Left ventricle myocardium inferior (tissue), 1 donor: ENCODE data around the gene ZC3H12C. TPM values are rescaled to one million over a fixed set of nuclear protein-coding genes. Genes with fewer than 3 reads are reported as not detected.
"Not testable (repeated sequence)": the region's sequence is repeated elsewhere in the genome, so short reads cannot be mapped to it uniquely, and the experiment has no call there.

Source experiments
- DNase-seq: peaks from one replicate; pipeline ENCODE4 v3.0.0-alpha.2; 2020
- H3K27ac ChIP-seq: fragments of 200-600 bp; replicated peaks from 2 replicates; pipeline ENCODE4 v1.8.0; 2021
- H3K27me3 ChIP-seq: fragments of 200-600 bp; 2 replicates; pipeline ENCODE4 v1.8.0; 2021; ENCODE audit warnings: low read depth
- H3K36me3 ChIP-seq: fragments of 200-600 bp; 2 replicates; pipeline ENCODE4 v1.8.0; 2021
- H3K4me1 ChIP-seq: fragments of 200-600 bp; 2 replicates; pipeline ENCODE4 v1.8.0; 2021
- H3K4me3 ChIP-seq: fragments of 200-600 bp; 2 replicates; pipeline ENCODE4 v1.8.0; 2021; ENCODE audit warnings: mild to moderate bottlenecking, moderate library complexity
- H3K9me3 ChIP-seq: fragments of 200-600 bp; replicated peaks from 2 replicates; pipeline ENCODE4 v1.8.0; 2021
- CTCF ChIP-seq: fragments of 200-600 bp; IDR thresholded peaks from 2 replicates; pipeline ENCODE4 v1.8.0; 2021; ENCODE audit warnings: antibody characterized with exemption, mild to moderate bottlenecking, borderline replicate concordance
- intact Hi-C: fragments of 100-400 bp; cut with micrococcal nuclease; formaldehyde crosslinking; loops from one replicate; pipeline ENCODE4 v1.11.0; 2022
- total RNA-seq: library from RNA; stranded (reverse); fragmentation: NEBNext Ultra II Directional; extraction: Animal tissue kit (Norgen Biotek cat#: 25700); gene quantifications from one replicate; pipeline ENCODE4 v1.2.1, GENCODE V29; 2021
- donor health status: DM: no; HTN: yes; CAD: no; lungs with severe emphysema.

The ZC3H12C gene
- total RNA-seq, 1 donor from 2014 or later = 16.8 TPM

- no peaks in the 10 kb centered on the region for H3K36me3 ChIP-seq
- H3K4me1 ChIP-seq = no peaks in the 10 kb centered on the region
- intact Hi-C loops = no loop called here
- no peaks in the 10 kb centered on the region for H3K9me3 ChIP-seq
- DNase-seq = no peak
- no peak overlapping the region for H3K4me3 ChIP-seq
- TF ChIP-seq CTCF = no peak
- no peaks in the 10 kb centered on the region for H3K27me3 ChIP-seq
- H3K27ac ChIP-seq = no peak overlapping the region
These were observed 106.2 kb downstream of the ZC3H12C start for GRCh38 chr11:110199184-110199981.

- H3K9me3 ChIP-seq = no peaks in the 10 kb centered on the region
- H3K27me3 ChIP-seq = no peaks in the 10 kb centered on the region
- TF ChIP-seq CTCF = no peak
- no peak overlapping the region for H3K4me3 ChIP-seq
- H3K36me3 ChIP-seq = no peaks in the 10 kb centered on the region
- intact Hi-C loops = loop anchor here (2.0 to 5.0 kb wide), 2 partner anchors 167 to 232 kb away; no protein-coding TSS in a partner anchor
- H3K4me1 ChIP-seq = no peaks in the 10 kb centered on the region
- DNase-seq = no peak
- no peak overlapping the region for H3K27ac ChIP-seq
These were observed 107.0 kb downstream of the ZC3H12C start for GRCh38 chr11:110200241-110200640.

GRCh38 chr11:110200836-110201235 is 107.6 kb downstream of the ZC3H12C start:
- Histone ChIP-seq H3K27ac (no peak overlapping the region), H3K9me3 (no peaks in the 10 kb centered on the region), H3K36me3 (no peaks in the 10 kb centered on the region), H3K4me1 (no peaks in the 10 kb centered on the region), H3K27me3 (no peaks in the 10 kb centered on the region), H3K4me3 (no peak overlapping the region)
- DNase-seq = no peak
- intact Hi-C loops = loop anchor here (2.0 to 5.0 kb wide), 2 partner anchors 166 to 231 kb away; no protein-coding TSS in a partner anchor
- TF ChIP-seq CTCF = no peak

- DNase-seq = no peak
- H3K27ac ChIP-seq = no peak overlapping the region
- no peaks in the 10 kb centered on the region for H3K9me3 ChIP-seq
- H3K4me1 ChIP-seq = no peaks in the 10 kb centered on the region
- intact Hi-C loops = no loop called here
- H3K36me3 ChIP-seq = no peaks in the 10 kb centered on the region
- no peak overlapping the region for H3K4me3 ChIP-seq
- H3K27me3 ChIP-seq = no peaks in the 10 kb centered on the region
- no peak for TF ChIP-seq CTCF
These were observed 113.9 kb downstream of the ZC3H12C start for GRCh38 chr11:110207123-110207522.

- H3K4me3 ChIP-seq = peak overlapping the region; percentile 61
- H3K27ac ChIP-seq, H3K4me1 ChIP-seq, intact Hi-C loops, H3K27me3 ChIP-seq, DNase-seq, H3K36me3 ChIP-seq, H3K9me3 ChIP-seq: not testable (repeated sequence)
- peak; percentile 22 for TF ChIP-seq CTCF
These were observed 115.6 kb downstream of the ZC3H12C start for GRCh38 chr11:110208678-110209312.

- H3K27me3 ChIP-seq, intact Hi-C loops, H3K27ac ChIP-seq, H3K4me1 ChIP-seq, DNase-seq, H3K9me3 ChIP-seq, H3K36me3 ChIP-seq: not testable (repeated sequence)
- peak overlapping the region; percentile 61 for H3K4me3 ChIP-seq
These were observed 116.1 kb downstream of the ZC3H12C start for GRCh38 chr11:110209313-110209694.
